Fibroblast of skin of left quadriceps (primary cell): ENCODE data around the gene TSPAN9.
A peak's percentile ranks its signal among the peaks of the same experiment; 100 is the strongest.
"Not testable (repeated sequence)": the region's sequence is repeated elsewhere in the genome, so short reads cannot be mapped to it uniquely, and the experiment has no call there.

Experiments used
- DNase-seq, 2 experiments: peaks; one replicate each; pipeline ENCODE4 v3.0.0-alpha.2; 2013; ENCODE audit warnings: low read depth in 2 of 2

The TSPAN9 gene

GRCh38 chr12:3044141-3044630 lies 33.0 kb upstream of the TSPAN9 start:
- no peak for DNase-seq

GRCh38 chr12:3045494-3045893 lies 31.7 kb upstream of the TSPAN9 start:
- DNase-seq = no peak

GRCh38 chr12:3045989-3046388 lies 31.2 kb upstream of the TSPAN9 start:
- DNase-seq = no peak

GRCh38 chr12:3046441-3047200 lies 30.6 kb upstream of the TSPAN9 start:
- no peak for DNase-seq

- DNase-seq = no peak
These were observed 29.2 kb upstream of the TSPAN9 start for GRCh38 chr12:3047961-3048360.

- DNase-seq = no peak
These were observed 28.6 kb upstream of the TSPAN9 start for GRCh38 chr12:3048540-3048939.

- DNase-seq = no peak
These were observed 28.0 kb upstream of the TSPAN9 start for GRCh38 chr12:3049176-3049575.

- DNase-seq = no peak
These were observed 27.4 kb upstream of the TSPAN9 start for GRCh38 chr12:3049611-3050249.

GRCh38 chr12:3054374-3054773 lies 22.8 kb upstream of the TSPAN9 start:
- no peak for DNase-seq

GRCh38 chr12:3055026-3055703 lies 22.0 kb upstream of the TSPAN9 start:
- DNase-seq = no peak

GRCh38 chr12:3055704-3056467 lies 21.3 kb upstream of the TSPAN9 start:
- DNase-seq = peak in 1 of 2 experiments; percentile 12

- peak in 1 of 2 experiments; percentile 11 for DNase-seq
These were observed 16.1 kb upstream of the TSPAN9 start for GRCh38 chr12:3061059-3061458.

- no peak for DNase-seq
These were observed 15.5 kb upstream of the TSPAN9 start for GRCh38 chr12:3061501-3062215.

GRCh38 chr12:3065300-3065699 lies 11.9 kb upstream of the TSPAN9 start:
- DNase-seq = no peak

GRCh38 chr12:3065846-3066245 lies 11.3 kb upstream of the TSPAN9 start:
- DNase-seq = not testable (repeated sequence)

GRCh38 chr12:3069714-3070113 lies 7.5 kb upstream of the TSPAN9 start:
- DNase-seq = no peak

GRCh38 chr12:3071107-3071506 lies 6.1 kb upstream of the TSPAN9 start:
- no peak for DNase-seq

GRCh38 chr12:3071710-3072109 lies 5.5 kb upstream of the TSPAN9 start:
- no peak for DNase-seq

GRCh38 chr12:3073438-3074250 lies 3.5 kb upstream of the TSPAN9 start:
- peak; percentile 57 to 60 for DNase-seq

GRCh38 chr12:3075315-3075714 lies 1.9 kb upstream of the TSPAN9 start:
- no peak for DNase-seq
